HFFc6 (cell line): ENCODE measurements around the gene HIGD1C. TPM values are rescaled to one million over a fixed set of nuclear protein-coding genes. Genes with fewer than 3 reads are reported as not detected.

ENCODE experiments used
- DNase-seq: peaks from one replicate; pipeline ENCODE4 v3.0.0-alpha.2; 2018
- H3K27ac Mint-ChIP-seq: 2 replicates; pipeline ENCODE4 v1.8.0; 2020; ENCODE audit warnings: mild to moderate bottlenecking, mixed read lengths
- H3K27me3 Mint-ChIP-seq: 2 replicates; pipeline ENCODE4 v1.8.0; 2021; ENCODE audit warnings: mild to moderate bottlenecking, moderate library complexity, mixed read lengths; ENCODE audit not compliant: insufficient read depth
- H3K36me3 Mint-ChIP-seq: 2 replicates; pipeline ENCODE4 v1.8.0; 2021; ENCODE audit warnings: low read depth, mixed read lengths
- H3K4me1 Mint-ChIP-seq: 2 replicates; pipeline ENCODE4 v1.8.0; 2020; ENCODE audit warnings: low read depth, mixed read lengths
- H3K4me3 Mint-ChIP-seq: 2 replicates; pipeline ENCODE4 v1.8.0; 2020; ENCODE audit warnings: mild to moderate bottlenecking, moderate library complexity, mixed read lengths
- H3K9me3 Mint-ChIP-seq: 2 replicates; pipeline ENCODE4 v1.8.0; 2020; ENCODE audit warnings: mild to moderate bottlenecking, mixed read lengths
- CTCF ChIP-seq: fragments of 200-600 bp; sonication (generic); IDR thresholded peaks from 2 replicates; pipeline ENCODE4 v1.5.0; 2021; ENCODE audit warnings: antibody characterized with exemption, mild to moderate bottlenecking
- total RNA-seq, 6 experiments: library from RNA; stranded (reverse); fragmentation: NEBNext Ultra II Directional; extraction: Animal tissue kit (Norgen Biotek cat#: 25700); gene quantifications; 2 replicates in 1 of 6; 3 replicates in 5 of 6; pipeline ENCODE4 v1.2.3, GENCODE V29; 2021

HIGD1C gene
- total RNA-seq, 6 experiments from 2014 or later = not detected

DNA sequence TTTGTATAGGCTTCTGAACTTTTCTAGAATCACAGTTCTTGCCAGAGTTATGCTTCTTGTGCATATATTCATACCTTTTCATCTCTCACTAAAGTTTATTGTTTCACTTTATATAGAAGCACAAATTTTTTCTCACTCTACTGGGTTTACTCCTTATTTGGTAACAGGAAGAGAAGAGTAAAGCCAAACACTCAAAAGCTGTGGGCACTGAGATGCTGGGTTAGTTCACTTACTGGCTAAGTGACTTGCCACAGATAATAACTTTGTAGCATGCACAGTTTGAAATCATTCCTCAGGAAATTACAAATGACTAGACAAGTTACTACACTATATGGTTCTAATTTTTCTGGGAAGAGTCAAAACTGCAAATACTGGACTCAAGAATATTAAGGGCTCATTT lies 7.8 kb downstream of the HIGD1C start:
- H3K4me3 Mint-ChIP-seq = no peak overlapping the region
- no peaks in the 10 kb centered on the region for H3K27me3 Mint-ChIP-seq
- peaks cover 7% of the 10 kb centered on the region for H3K4me1 Mint-ChIP-seq
- DNase-seq = no peak
- no peak for TF ChIP-seq CTCF
- no peaks in the 10 kb centered on the region for H3K9me3 Mint-ChIP-seq
- no peak overlapping the region for H3K27ac Mint-ChIP-seq
- no peaks in the 10 kb centered on the region for H3K36me3 Mint-ChIP-seq

GRCh38 chr12:50961708-50962107 lies 9.4 kb downstream of the HIGD1C start:
- no peak overlapping the region for H3K4me3 Mint-ChIP-seq
- H3K27ac Mint-ChIP-seq = no peak overlapping the region
- no peaks in the 10 kb centered on the region for H3K27me3 Mint-ChIP-seq
- H3K9me3 Mint-ChIP-seq = no peaks in the 10 kb centered on the region
- H3K36me3 Mint-ChIP-seq = no peaks in the 10 kb centered on the region
- DNase-seq = peak; percentile 3
- TF ChIP-seq CTCF = no peak
- peaks cover 7% of the 10 kb centered on the region for H3K4me1 Mint-ChIP-seq

- H3K9me3 Mint-ChIP-seq = no peaks in the 10 kb centered on the region
- H3K4me1 Mint-ChIP-seq = peaks cover 7% of the 10 kb centered on the region
- H3K27ac Mint-ChIP-seq = no peak overlapping the region
- no peak for DNase-seq
- no peaks in the 10 kb centered on the region for H3K27me3 Mint-ChIP-seq
- TF ChIP-seq CTCF = no peak
- no peak overlapping the region for H3K4me3 Mint-ChIP-seq
- peaks cover 5% of the 10 kb centered on the region; the same call in 1 of the 2 replicates for H3K36me3 Mint-ChIP-seq
These were observed 12.1 kb downstream of the HIGD1C start for GRCh38 chr12:50964432-50964831.

DNA sequence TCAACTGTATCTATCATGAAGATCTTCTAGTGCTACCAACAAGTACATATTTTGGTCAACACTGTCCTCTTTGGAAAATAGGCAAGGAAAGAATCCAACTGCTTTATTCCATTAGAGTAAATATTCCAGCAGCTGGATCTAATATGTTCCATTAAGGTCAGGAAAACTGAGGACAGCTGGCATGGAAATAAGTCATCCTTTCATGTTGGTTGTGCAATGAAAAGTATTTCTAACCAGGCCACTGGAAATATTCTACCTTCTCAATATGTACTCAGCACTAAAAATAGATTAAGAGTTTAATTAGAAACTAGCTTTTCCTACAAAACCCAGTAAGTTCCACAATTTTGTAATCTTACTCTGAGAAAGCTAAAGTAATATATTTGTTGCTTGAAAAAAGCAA lies 19.6 kb downstream of the HIGD1C start:
- Mint-ChIP-seq H3K9me3 (no peaks in the 10 kb centered on the region), H3K4me3 (no peak overlapping the region), H3K36me3 (peaks cover 18% of the 10 kb centered on the region), H3K4me1 (0 out of 2 replicates have a peak, but pooled peaks cover 7% of the 10 kb centered on the region), H3K27ac (no peak overlapping the region), H3K27me3 (no peaks in the 10 kb centered on the region)
- DNase-seq = peak; percentile 10
- TF ChIP-seq CTCF = no peak

DNA sequence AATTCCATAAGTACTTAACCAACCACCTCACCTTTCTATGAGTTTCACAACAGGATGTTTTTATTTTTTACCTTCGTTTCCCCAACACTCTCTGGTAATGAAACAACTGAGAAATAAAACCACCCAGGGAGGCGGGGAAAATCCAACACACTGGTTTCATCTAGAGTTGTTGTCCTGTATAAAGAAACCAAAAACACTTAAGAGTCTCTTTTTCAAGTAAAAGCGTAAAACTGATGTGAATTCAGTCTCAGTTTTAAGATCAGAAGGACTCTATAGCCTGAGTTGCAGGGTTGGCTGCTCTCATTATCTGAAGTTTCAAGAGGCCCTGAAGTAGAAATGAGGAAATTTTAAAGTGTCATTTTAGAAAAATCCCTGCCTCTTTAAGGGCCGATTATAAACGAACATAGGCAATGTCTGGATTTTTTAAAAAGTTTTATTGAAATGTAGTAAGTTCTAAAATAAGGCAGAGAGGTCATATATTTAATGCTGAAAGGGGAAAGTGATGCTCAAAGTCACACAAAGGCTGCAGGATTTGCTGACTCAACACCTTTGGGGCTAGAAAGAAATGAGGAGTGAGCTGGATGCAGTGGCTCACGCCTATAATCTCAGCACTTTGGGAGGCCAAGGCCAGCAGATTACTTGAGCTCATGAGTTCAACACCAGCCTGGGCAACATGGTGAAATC lies 27.2 kb downstream of the HIGD1C start:
- Mint-ChIP-seq H3K27ac (no peak overlapping the region), H3K4me1 (peaks cover 5% of the 10 kb centered on the region), H3K4me3 (no peak overlapping the region), H3K27me3 (no peaks in the 10 kb centered on the region), H3K9me3 (no peaks in the 10 kb centered on the region), H3K36me3 (no peaks in the 10 kb centered on the region)
- TF ChIP-seq CTCF = no peak
- DNase-seq = no peak
